KOPT-K1 (cell line): ENCODE results near the gene ITGA11.
A peak's percentile ranks its signal among the peaks of the same experiment; 100 is the strongest.

Source experiments
- H3K27ac ChIP-seq: fragments of 200-600 bp; sonication (generic); 2 replicates; pipeline ENCODE4 v1.5.1; 2016; ENCODE audit warnings: antibody characterized with exemption, mild to moderate bottlenecking, low read depth, low read length; ENCODE audit not compliant: poor library complexity, severe bottlenecking
- H3K36me3 ChIP-seq: fragments of 200-600 bp; sonication (generic); 2 replicates; pipeline ENCODE4 v1.5.1; 2017; ENCODE audit warnings: antibody characterized with exemption, mild to moderate bottlenecking, low read length, moderate library complexity; ENCODE audit not compliant: insufficient read depth
- H3K9me3 ChIP-seq: fragments of 200-600 bp; sonication (generic); 2 replicates; pipeline ENCODE4 v1.5.1; 2017; ENCODE audit warnings: antibody characterized with exemption, low read length, mild to moderate bottlenecking; ENCODE audit not compliant: insufficient read depth, poor library complexity, severe bottlenecking

Gene ITGA11

GRCh38 chr15:68298882-68299381 is 133.0 kb downstream of the ITGA11 start:
- Histone ChIP-seq H3K36me3 (peaks cover 19% of the 10 kb centered on the region; the same call in 1 of the 2 replicates), H3K9me3 (no peaks in the 10 kb centered on the region), H3K27ac (peak overlapping the region; percentile 64)

- Histone ChIP-seq H3K36me3 (peaks cover 25% of the 10 kb centered on the region), H3K9me3 (no peaks in the 10 kb centered on the region), H3K27ac (peak overlapping the region; percentile 64)
Observed at GRCh38 chr15:68298336-68298735, 133.6 kb downstream of the ITGA11 start.

GRCh38 chr15:68295014-68295805 is 136.8 kb downstream of the ITGA11 start:
- H3K27ac ChIP-seq, result no peak overlapping the region
- peaks cover 44% of the 10 kb centered on the region for H3K36me3 ChIP-seq

GRCh38 chr15:68292967-68293366 is 139.0 kb downstream of the ITGA11 start:
- Histone ChIP-seq H3K27ac (peak overlapping the region; percentile 27), H3K9me3 (no peaks in the 10 kb centered on the region), H3K36me3 (peaks cover 62% of the 10 kb centered on the region)

More at GRCh38 chr15:68295014-68295805, 136.8 kb downstream of the ITGA11 start:
- H3K9me3 ChIP-seq, result no peaks in the 10 kb centered on the region

GRCh38 chr15:68292157-68292781 is 139.7 kb downstream of the ITGA11 start:
- Histone ChIP-seq H3K9me3 (no peaks in the 10 kb centered on the region), H3K36me3 (peaks cover 66% of the 10 kb centered on the region), H3K27ac (peak overlapping the region; percentile 27)

- no peak overlapping the region for H3K27ac ChIP-seq
- H3K9me3 ChIP-seq, result no peaks in the 10 kb centered on the region
- H3K36me3 ChIP-seq, result peaks cover 65% of the 10 kb centered on the region
Observed at GRCh38 chr15:68290715-68291114, 141.2 kb downstream of the ITGA11 start.

- Histone ChIP-seq H3K27ac (no peak overlapping the region), H3K36me3 (peaks cover 66% of the 10 kb centered on the region), H3K9me3 (no peaks in the 10 kb centered on the region)
Observed at GRCh38 chr15:68289621-68290352, 142.2 kb downstream of the ITGA11 start.

GRCh38 chr15:68289057-68289456 is 142.9 kb downstream of the ITGA11 start:
- H3K36me3 ChIP-seq, result peaks cover 73% of the 10 kb centered on the region
- no peak overlapping the region for H3K27ac ChIP-seq
- no peaks in the 10 kb centered on the region for H3K9me3 ChIP-seq

- Histone ChIP-seq H3K36me3 (peaks cover 59% of the 10 kb centered on the region), H3K27ac (no peak overlapping the region), H3K9me3 (no peaks in the 10 kb centered on the region)
Observed at GRCh38 chr15:68286256-68286655, 145.7 kb downstream of the ITGA11 start.

- Histone ChIP-seq H3K27ac (no peak overlapping the region), H3K9me3 (no peaks in the 10 kb centered on the region), H3K36me3 (peaks cover 58% of the 10 kb centered on the region)
Observed at GRCh38 chr15:68285259-68285980, 146.5 kb downstream of the ITGA11 start.

GRCh38 chr15:68284616-68285258 is 147.2 kb downstream of the ITGA11 start:
- no peak overlapping the region for H3K27ac ChIP-seq
- H3K36me3 ChIP-seq, result peaks cover 55% of the 10 kb centered on the region
- H3K9me3 ChIP-seq, result no peaks in the 10 kb centered on the region

- Histone ChIP-seq H3K36me3 (peaks cover 45% of the 10 kb centered on the region), H3K9me3 (no peaks in the 10 kb centered on the region), H3K27ac (no peak overlapping the region)
Observed at GRCh38 chr15:68283401-68283800, 148.6 kb downstream of the ITGA11 start.

GRCh38 chr15:68281008-68281407 is 151.0 kb downstream of the ITGA11 start:
- no peaks in the 10 kb centered on the region for H3K9me3 ChIP-seq
- H3K27ac ChIP-seq, result no peak overlapping the region
- peaks cover 30% of the 10 kb centered on the region for H3K36me3 ChIP-seq
